DMS53 treated with DMSO at 0.1 percent for 48 hours (cell line): ENCODE measurements around the gene SELENON.

Experiments used
- DNase-seq: peaks from one replicate; lab custom pipeline; 2025; ENCODE audit not compliant: unreplicated experiment; lab: John Stamatoyannopoulos, UW

The SELENON gene

DNA sequence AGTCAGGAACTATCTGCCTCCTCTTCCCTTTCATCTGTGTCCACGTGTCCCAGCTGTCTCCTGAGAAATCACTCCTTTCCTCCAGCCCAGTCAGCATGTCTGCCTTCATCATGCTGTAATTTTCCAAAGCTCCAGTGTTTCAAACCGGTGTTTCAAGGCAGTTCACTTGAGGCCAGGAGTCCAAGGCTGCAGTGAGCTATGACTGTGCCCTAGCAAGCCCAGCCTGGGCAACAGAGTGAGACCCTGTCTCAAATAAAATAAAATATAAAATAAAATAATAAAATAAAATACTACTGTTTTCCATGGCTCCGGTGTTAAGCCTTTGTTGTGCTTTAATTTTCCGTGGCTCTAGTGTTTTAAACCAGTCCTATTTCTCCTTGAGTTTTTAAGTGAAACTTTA lies 7.9 kb upstream of the SELENON start:
- no peak for DNase-seq

- DNase-seq, result no peak
Observed at GRCh38 chr1:25793585-25794170, 6.3 kb upstream of the SELENON start.

DNA sequence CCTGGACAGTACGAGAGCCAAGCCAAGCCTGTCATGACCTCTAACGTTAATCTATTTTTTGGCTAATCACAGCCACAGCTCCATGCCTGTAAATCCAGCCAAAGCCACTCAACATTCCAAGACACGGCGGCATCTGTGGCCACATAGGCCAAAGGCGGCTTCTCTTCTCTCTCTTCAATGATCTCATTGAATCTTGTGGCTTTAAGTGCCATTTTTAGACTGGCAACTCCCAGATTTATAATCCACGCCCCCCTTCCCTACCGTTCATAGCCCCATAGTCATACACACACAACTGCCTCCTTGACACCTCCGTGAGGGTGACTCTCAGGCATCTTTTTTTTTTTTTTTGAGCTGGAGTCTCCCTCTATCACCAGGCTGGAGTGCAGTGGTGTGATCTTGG lies 5.7 kb upstream of the SELENON start:
- no peak for DNase-seq

- DNase-seq, result no peak
Observed at GRCh38 chr1:25795211-25795610, 4.8 kb upstream of the SELENON start.

DNA sequence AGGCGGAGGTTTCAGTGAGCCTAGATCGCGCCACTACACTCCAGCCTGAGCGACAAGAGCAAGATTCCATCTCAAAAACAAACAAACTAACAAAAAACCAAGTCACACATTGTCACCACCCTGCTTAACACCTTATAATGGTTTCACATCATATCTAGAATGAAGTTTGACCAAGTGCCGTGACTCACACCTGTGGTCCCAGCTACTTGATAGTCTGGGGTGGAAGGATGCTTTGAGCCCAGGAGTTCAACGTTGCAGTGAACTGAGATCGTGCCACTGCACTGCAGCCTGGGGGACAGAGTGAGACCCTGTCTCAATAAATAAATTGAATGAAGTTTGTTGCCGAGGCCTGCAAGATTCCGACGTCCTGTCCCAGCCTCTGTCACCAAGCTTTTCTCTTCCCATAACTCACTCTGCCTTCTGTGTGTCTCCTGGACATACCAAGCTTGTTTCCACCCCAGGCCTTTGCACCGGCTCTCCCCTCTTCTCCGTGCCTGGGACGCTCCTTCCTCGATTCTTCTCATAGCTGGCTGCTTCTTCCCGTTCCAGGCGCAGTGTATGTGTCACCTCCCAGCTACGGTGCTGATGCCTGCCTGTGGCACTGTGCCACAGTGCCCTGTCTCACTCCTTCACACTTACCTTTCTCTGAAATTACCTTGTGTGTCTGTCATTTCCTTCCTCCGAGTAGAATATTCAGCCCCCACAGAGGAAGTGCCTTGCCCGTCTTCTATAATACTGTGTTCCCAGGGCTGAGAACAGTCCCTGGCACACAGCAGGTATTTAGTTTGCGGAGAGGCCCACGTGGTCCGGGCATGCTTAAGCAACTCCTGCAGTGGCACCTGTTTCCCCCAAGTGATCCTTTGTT lies 3.8 kb upstream of the SELENON start:
- no peak for DNase-seq

DNA sequence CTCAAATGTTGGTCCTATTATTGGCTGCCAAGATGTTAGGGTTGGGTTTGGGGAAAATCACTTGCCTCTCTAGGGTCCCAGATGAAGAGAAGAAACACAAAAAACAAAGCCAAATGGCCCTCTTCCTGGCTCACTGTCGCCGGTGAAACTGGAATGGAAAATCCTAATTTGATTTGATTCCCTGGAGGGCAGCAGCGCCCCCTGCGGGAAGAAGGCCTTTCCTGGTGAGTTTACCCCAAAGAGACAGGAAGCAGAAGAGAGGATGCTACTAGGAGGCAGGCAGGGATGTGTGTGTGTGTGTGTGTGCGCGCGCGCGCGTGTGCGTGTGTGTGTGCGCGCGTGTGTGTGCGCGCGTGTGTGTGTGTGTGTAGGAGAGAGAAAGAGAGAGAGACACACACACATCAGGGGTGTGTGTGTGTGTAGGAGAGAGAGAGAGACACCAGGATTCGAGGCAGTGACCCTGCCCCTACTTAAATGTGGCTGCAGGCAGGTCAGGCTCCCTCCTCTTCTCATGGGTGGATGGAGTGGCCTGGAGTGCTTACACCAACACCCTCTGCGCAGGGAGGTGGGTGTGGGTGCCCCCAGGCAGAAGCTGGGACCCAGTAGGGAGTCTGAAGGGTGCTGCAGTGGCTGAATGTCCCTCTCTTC lies 3.1 kb upstream of the SELENON start:
- DNase-seq, result peak; percentile 82

- no peak for DNase-seq
Observed at GRCh38 chr1:25797939-25798338, 2.1 kb upstream of the SELENON start.

- DNase-seq, result no peak
Observed at GRCh38 chr1:25798666-25799351, 1.2 kb upstream of the SELENON start.

- no peak for DNase-seq
Observed at GRCh38 chr1:25799352-25799934, 550 bp upstream of the SELENON start.

DNA sequence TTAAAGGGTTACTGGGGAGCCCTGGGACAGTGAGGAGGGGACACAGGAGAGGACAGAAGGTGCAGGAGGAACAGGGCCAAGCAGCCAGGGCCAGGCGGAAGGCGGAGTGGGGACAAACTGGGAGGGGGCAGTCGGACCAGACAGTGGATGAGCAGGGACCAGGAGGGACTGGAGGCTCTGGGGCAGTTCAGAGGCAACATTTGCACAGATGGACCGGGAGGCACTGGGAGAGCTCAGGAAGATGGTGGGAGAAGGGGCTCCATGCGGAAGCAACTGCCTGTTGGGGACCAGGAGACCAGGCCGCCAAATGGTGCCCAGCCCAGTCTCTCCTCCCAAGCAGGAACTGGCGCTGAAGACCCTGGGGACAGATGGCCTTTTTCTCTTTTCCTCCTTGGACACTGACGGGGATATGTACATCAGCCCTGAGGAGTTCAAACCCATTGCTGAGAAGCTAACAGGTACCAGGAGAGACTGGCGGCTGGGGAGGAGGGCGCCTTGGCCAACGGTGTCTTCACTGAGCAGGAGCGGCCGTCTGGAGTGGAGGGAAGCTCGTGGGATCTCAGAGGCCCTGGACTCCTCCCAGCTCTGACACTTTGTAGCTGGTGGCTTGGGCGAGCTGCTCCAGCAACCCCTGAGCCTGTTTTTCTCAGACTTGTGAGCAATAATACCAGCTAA lies 847 bp downstream of the SELENON start:
- no peak for DNase-seq

DNA sequence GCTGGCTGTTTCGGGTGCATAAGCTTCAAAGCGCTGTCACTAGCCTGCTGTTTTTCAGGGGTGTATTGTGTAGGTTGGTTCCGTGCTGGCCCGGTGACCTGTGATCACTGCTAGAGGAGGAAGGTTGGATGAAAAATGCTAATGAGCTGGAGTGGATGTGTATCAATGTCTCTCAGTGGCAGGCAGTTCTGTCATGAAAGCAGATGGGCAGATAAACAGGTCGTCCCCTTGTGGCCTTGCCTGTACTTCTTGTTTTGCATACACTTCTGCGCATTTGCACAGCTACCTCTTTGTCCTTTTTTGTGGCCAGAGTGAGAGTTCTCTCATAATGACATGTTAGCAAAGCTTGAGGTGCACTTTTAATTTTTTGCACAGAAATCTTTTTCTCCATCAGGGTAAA lies 2.9 kb downstream of the SELENON start:
- no peak for DNase-seq

- no peak for DNase-seq
Observed at GRCh38 chr1:25803368-25803767, 3.4 kb downstream of the SELENON start.

DNA sequence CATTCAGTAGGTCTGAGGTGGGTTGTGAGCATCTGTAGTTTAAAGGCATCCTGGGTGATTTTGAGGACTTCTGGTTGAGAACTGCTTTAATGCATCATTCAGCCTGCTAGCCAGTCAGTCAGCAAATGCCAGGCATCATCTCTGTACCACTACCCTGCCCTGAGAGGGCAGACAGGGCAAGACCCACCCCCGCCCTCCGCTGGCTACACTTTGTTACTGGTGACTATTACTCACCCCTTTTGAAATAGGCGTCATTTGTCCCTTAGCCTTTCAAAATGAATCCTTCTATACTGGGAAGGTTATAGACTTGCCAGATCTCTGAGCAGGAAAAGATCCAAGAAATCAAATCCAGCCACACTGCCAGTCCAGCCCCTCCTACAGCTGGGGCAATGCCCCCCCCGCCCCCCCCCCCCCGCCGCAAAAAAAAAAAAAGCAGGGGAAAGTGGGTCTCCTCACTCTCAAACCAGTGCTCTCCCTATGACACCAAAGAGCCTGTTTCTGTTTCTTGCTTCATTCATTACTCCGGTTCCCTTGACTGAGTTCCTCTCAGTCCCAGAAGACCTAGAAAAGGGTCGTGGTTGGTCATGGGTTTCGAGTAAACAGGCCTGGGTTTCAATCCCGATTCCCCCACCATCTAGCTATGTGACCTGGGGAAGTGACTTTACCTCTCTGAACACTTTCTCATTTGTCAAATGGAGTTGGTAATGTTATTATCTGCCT lies 4.4 kb downstream of the SELENON start:
- no peak for DNase-seq

DNA sequence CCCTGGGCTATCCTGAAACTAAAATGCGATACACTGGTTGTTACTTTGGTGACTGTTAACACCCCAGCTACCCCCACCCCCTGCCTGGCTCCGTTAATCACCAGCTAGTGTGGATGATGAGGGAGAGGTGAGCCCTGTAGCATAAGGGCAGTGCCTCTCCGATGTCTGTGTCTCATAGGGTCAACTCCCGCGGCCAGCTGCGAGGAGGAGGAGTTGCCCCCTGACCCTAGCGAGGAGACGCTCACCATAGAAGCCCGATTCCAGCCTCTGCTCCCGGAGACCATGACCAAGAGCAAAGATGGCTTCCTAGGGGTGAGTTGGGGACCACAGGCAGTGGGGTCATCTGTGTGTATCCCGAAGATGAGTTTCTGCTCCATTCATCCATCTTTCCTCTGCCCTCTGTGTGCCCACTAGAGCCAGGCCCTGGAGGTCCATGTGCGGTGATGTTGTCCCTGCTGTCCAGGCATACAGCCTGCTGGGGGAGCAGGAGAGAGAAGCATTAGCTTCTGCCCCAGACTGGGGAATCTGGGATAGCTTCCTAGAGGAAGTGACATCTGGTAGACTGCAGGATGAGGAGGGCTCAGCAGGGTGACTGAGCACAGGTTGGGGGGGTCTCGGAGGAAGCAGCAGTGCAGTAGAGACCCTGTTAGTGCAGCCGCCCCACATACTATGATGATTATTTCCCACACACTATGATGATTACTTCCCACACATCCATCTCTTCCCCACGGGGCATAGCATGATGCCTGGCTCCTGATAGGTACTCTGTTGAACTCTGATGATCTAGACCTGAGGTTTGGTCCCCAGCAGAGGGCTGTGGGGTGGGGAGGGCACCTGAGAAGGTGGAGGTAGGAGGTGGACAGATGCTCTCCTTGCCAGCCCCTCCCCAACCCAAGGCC lies 5.2 kb downstream of the SELENON start:
- no peak for DNase-seq

DNA sequence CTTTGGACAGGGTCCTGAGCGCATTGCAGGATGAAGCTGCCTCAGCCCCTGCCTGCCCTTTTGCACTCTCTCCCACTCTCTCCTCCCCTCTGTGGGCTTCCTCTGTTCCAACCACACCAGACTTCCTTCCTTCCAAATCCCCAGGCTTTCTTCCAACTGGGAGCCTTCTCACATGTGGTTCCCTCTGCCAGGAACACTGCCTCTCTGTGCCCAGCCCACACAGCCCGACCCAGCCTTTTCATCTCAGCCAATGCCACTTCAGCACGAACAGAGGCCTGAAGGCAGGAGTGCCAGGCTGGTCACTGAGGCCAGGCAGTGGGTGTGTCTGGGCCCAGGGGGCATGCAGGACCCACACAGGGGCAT lies 5.9 kb downstream of the SELENON start:
- no peak for DNase-seq

DNA sequence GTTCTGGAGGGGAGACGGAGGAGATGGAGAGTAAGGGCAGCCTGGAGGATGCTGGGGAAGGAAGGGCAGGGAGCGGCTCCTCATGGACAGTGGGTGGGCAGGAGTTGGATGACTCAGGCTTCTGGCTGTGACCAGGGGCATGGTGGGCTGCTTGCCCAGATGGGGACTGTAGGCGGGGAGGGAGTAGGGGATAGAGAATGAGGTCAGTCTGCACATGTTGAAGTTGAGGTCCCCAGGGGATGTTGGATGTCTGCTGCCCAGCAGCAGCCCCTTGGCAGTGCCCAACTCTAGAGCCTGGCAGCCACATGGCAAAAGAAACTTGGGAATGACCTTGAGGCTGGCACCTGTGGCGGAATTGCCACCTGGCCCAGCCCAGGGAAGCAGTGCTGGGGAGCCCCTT lies 6.4 kb downstream of the SELENON start:
- DNase-seq, result no peak

DNA sequence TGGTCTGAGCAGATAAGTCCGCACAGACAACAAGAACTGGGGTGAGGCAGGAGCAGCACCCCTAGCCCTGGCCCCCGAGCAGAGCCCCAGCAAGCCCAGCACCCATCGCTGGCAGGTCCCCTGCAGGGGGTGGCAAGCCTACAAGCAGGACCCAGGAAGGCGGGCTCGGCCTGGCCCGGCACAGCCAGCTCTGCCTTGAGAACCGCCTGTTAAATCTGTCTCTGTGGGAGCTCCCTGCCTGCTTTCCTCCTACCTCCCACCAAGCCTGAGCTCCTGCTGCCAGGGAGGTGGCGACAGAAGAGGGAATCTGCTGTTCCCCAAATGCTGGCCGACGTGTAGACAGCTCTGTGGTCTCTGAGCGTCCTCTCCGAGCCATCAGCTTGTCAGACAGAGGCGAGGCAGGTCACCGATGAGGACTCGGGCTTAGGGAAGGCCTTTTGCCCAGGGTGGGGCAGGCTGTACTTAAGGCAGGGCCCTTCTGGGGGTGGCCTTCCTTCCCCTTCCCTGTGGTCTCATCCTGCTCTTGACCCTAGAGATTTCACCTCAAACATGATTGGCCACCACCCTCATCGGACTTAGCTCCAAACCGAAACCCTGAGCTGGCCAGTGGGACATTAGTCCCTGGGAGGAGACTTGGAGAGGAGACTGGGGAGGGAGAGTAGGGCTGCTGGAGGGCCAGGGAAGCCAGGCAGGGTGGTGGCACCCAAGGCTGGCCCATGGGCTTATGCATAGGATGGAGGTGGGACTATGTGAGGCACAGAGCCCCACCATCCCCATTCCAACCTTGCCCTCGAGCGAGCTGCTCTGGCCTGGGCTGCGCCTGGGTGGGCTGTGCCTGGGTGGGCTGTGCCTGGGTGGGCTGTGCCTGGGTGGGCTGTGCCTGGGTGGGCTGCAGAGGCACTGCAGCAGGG lies 7.7 kb downstream of the SELENON start:
- no peak for DNase-seq
